Ishikawa (cell line): ENCODE results near the gene NEU4.

Experiments used
- EGR1 ChIP-seq: IDR thresholded peaks from 2 replicates; pipeline ENCODE4 v1.6.1; 2012
- EP300 ChIP-seq: IDR thresholded peaks from 2 replicates; pipeline ENCODE4 v1.6.1; 2012; ENCODE audit warnings: borderline replicate concordance
- NFIC ChIP-seq: IDR thresholded peaks from 2 replicates; pipeline ENCODE4 v1.6.1; 2012
- RAD21 ChIP-seq: IDR thresholded peaks from 2 replicates; pipeline ENCODE4 v1.6.1; 2012; ENCODE audit warnings: low read depth
- REST ChIP-seq: IDR thresholded peaks from 2 replicates; pipeline ENCODE4 v1.6.1; 2012; ENCODE audit warnings: low read depth, mild to moderate bottlenecking
- USF1 ChIP-seq: IDR thresholded peaks from 2 replicates; pipeline ENCODE4 v1.6.1; 2012
- YY1 ChIP-seq: IDR thresholded peaks from 2 replicates; pipeline ENCODE4 v1.6.1; 2012; ENCODE audit warnings: low read depth

- TF ChIP-seq NFIC (no peak), REST (no peak), USF1 (no peak), EP300 (no peak), RAD21 (no peak), YY1 (no peak), EGR1 (no peak)
Measured at GRCh38 chr2:241822264-241822623, 13.3 kb downstream of the NEU4 start.
